Cortex of kidney (tissue), 1 donor: ENCODE data around the gene BMI1.
"Not testable (repeated sequence)": the region's sequence is repeated elsewhere in the genome, so short reads cannot be mapped to it uniquely, and the experiment has no call there.

Experiments
- DNase-seq: peaks from one replicate; lab custom pipeline; 2025; lab: John Stamatoyannopoulos, UW

The BMI1 gene

GRCh38 chr10:22339761-22340328 is 18.9 kb downstream of the BMI1 start:
- DNase-seq = no peak

GRCh38 chr10:22340329-22341189 is 19.7 kb downstream of the BMI1 start:
- peak; percentile 22 for DNase-seq

GRCh38 chr10:22341190-22341925 is 20.5 kb downstream of the BMI1 start:
- DNase-seq = no peak

- DNase-seq = no peak
Measured at GRCh38 chr10:22341926-22342196, 21.0 kb downstream of the BMI1 start.

GRCh38 chr10:22342421-22342820 is 21.5 kb downstream of the BMI1 start:
- no peak for DNase-seq

GRCh38 chr10:22343731-22344130 is 22.8 kb downstream of the BMI1 start:
- DNase-seq = no peak

- no peak for DNase-seq
Measured at GRCh38 chr10:22344249-22344648, 23.4 kb downstream of the BMI1 start.

- no peak for DNase-seq
Measured at GRCh38 chr10:22344781-22345300, 23.9 kb downstream of the BMI1 start.

- no peak for DNase-seq
Measured at GRCh38 chr10:22345301-22346095, 24.6 kb downstream of the BMI1 start, which contains the start of gene SPAG6. Gene SPAG6, plus strand, starts transcription at chr10:22345496. Its CDS starts 116 bp downstream, at chr10:22345612.

- no peak for DNase-seq
Measured at GRCh38 chr10:22346096-22346661, 25.3 kb downstream of the BMI1 start.

GRCh38 chr10:22349755-22350154 is 28.9 kb downstream of the BMI1 start:
- DNase-seq = no peak

GRCh38 chr10:22351131-22351703 is 30.3 kb downstream of the BMI1 start:
- DNase-seq = no peak

GRCh38 chr10:22356324-22356873 is 35.5 kb downstream of the BMI1 start:
- no peak for DNase-seq

GRCh38 chr10:22357770-22358169 is 36.9 kb downstream of the BMI1 start:
- not testable (repeated sequence) for DNase-seq

- DNase-seq = no peak
Measured at GRCh38 chr10:22363305-22363704, 42.4 kb downstream of the BMI1 start.

GRCh38 chr10:22364407-22365140 is 43.7 kb downstream of the BMI1 start:
- no peak for DNase-seq

- no peak for DNase-seq
Measured at GRCh38 chr10:22365233-22365632, 44.3 kb downstream of the BMI1 start.

- DNase-seq = no peak
Measured at GRCh38 chr10:22365644-22366434, 44.9 kb downstream of the BMI1 start.

GRCh38 chr10:22366435-22366703 is 45.5 kb downstream of the BMI1 start:
- no peak for DNase-seq

GRCh38 chr10:22366771-22367170 is 45.9 kb downstream of the BMI1 start:
- DNase-seq = no peak
